Measurements from ENCODE around the gene AOPEP.
"Not testable (repeated sequence)": the region's sequence is repeated elsewhere in the genome, so short reads cannot be mapped to it uniquely, and the experiment has no call there.

AOPEP gene

DNA sequence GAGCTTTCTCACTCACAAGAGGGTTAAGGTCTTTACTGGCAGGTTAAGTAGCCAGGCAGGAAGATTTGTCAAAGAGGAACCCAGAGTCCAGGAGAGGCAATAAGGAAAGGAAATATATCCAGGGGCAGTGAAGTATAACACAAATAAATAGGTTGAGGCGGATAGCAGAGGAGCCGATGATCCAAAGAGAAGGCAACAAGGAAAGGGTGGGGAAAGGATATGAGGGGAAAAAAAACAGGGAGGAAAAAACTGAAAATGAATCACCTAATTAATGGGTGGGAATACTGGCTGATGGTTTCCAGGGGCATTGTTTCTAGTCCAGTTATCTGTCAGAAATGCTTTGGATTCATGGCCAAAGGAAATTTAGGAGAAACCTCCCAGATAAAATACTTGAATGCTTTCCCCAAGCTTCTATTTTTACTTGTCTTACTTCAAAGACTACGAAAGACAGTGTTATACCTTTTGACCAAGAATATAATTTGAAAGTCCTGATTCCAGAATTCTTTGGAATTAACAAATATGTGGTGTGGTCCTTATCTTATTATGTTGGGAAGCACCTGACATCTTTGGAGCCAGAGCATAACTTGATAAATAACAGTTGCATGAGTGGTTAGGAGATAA, 146.5 kb downstream of the AOPEP start:
- TF ChIP-seq, protein P1, sequence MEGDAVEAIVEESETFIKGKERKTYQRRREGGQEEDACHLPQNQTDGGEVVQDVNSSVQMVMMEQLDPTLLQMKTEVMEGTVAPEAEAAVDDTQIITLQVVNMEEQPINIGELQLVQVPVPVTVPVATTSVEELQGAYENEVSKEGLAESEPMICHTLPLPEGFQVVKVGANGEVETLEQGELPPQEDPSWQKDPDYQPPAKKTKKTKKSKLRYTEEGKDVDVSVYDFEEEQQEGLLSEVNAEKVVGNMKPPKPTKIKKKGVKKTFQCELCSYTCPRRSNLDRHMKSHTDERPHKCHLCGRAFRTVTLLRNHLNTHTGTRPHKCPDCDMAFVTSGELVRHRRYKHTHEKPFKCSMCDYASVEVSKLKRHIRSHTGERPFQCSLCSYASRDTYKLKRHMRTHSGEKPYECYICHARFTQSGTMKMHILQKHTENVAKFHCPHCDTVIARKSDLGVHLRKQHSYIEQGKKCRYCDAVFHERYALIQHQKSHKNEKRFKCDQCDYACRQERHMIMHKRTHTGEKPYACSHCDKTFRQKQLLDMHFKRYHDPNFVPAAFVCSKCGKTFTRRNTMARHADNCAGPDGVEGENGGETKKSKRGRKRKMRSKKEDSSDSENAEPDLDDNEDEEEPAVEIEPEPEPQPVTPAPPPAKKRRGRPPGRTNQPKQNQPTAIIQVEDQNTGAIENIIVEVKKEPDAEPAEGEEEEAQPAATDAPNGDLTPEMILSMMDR (IDR thresholded peaks at IDR 0.05; ENCODE audit: insufficient read depth, low read length, poor library complexity, severe bottlenecking), result no peak
- no peaks in the 10 kb centered on the region for H3K27me3 ChIP-seq (replicated peaks; ENCODE audit: control insufficient read depth, insufficient read depth, low read length)
- H3K36me3 ChIP-seq (ENCODE audit: control insufficient read depth, insufficient read depth, low read length), result no peaks in the 10 kb centered on the region
- H3K4me3 ChIP-seq (replicated peaks; ENCODE audit: low read depth, low read length), result no peak overlapping the region
- DNase-seq (ENCODE audit: extremely low read depth, insufficient read length), result no peak

DNA sequence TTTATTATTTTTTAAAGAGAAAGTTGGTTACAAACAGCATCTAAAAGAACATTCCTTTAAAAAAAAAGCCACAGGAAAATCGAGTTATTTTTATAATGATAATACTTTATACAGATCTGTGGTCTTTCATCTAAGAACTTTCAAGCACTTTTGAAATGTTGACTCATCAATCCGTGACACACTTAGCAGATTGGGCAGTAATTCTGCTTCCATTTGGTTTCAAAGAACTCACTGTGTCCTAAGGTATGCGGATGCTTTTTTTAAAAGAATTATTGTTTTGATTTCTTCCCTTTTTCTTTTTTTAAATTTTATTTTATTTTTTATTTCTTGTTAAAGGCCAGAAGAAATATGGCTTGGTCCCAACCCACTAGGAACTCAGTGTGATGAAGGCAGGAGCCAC, 147.8 kb downstream of the AOPEP start:
- TF ChIP-seq, protein P1 (IDR thresholded peaks at IDR 0.05; ENCODE audit: insufficient read depth, low read length, poor library complexity, severe bottlenecking), result no peak
- Histone ChIP-seq H3K4me3 (replicated peaks; ENCODE audit: low read depth, low read length) (no peak overlapping the region), H3K27me3 (replicated peaks; ENCODE audit: control insufficient read depth, insufficient read depth, low read length) (no peaks in the 10 kb centered on the region), H3K36me3 (ENCODE audit: control insufficient read depth, insufficient read depth, low read length) (no peaks in the 10 kb centered on the region)
- no peak for DNase-seq (ENCODE audit: extremely low read depth, insufficient read length)

DNA sequence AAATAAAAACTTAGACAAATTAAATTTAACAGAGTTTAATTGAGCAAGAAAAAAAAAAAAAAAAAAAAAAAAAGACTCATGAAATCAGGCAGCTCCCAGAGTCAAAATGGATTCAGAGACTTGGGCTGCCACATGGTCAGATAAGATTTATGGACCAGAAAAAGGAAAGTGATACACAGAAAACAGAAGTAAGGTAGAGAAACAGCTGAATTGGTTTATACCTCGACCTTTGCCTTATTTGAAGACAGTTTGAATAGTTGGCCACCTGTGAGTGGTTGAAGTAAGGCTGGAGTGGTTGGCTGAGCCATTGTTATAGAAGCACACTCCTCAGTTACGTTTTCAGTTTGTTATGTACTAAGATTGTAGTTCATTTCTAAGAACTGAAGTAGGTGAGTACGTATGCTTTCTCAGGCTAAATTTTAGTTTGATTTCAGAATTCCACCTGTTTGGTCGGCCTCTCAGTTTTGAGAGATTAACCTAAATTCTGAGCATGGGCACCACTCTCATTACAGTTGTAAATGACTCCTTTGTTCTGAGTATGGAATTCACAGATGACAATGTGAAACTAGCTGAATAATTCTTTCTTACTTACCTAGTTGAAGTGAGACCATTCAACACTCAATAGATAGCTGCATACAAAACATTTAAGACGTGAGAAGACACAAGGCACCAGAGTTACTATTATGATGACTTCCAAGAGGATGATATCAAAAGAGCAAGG, 149.0 kb downstream of the AOPEP start:
- H3K36me3 ChIP-seq (ENCODE audit: control insufficient read depth, insufficient read depth, low read length), result no peaks in the 10 kb centered on the region
- H3K4me3 ChIP-seq (replicated peaks; ENCODE audit: low read depth, low read length), result no peak overlapping the region
- H3K27me3 ChIP-seq (replicated peaks; ENCODE audit: control insufficient read depth, insufficient read depth, low read length), result no peaks in the 10 kb centered on the region
- TF ChIP-seq, protein P1 (IDR thresholded peaks at IDR 0.05; ENCODE audit: insufficient read depth, low read length, poor library complexity, severe bottlenecking), result no peak
- DNase-seq (ENCODE audit: extremely low read depth, insufficient read length), result peak; percentile 46

DNA sequence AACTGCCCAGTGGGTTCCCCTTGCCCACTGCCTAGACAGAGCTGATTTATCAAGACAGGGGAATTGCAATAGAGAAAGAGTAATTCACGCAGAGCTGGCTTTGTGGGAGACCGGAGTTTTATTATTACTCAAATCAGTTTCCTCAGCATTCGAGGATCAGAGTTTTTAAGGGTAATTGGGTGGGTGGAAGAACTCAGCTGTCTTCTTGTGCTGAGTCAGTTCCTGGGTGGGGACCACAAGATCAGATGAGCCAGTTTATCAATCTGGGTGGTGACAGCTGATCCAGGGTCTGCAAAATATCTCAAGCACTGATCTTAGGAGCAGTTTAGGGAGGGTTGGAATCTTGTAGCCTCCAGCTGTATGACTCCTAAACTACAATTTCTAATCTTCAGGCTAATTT, 152.3 kb downstream of the AOPEP start:
- not testable (repeated sequence) for H3K4me3 ChIP-seq (replicated peaks; ENCODE audit: low read depth, low read length); H3K27me3 ChIP-seq (replicated peaks; ENCODE audit: control insufficient read depth, insufficient read depth, low read length); DNase-seq (ENCODE audit: extremely low read depth, insufficient read length); H3K36me3 ChIP-seq (ENCODE audit: control insufficient read depth, insufficient read depth, low read length)

DNA sequence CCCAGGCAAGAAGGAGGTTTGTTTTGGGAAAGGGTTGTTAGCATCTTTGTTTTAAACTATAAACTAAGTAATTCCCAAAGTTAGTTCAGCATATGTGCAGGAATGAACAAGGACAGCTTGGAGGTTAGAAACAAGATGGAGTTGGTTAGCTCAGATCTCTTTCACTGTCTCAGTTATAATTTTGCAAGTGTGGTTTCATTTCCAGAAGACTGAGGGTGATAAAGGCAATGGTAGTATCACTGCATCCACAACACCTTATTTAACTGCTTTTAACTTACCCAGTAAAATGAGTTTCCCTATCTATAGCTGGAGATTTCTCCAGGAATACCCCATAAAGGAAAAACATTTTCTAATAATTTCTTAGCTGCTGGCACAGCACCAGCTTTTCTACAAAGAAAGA, 152.7 kb downstream of the AOPEP start:
- no peaks in the 10 kb centered on the region for H3K36me3 ChIP-seq (ENCODE audit: control insufficient read depth, insufficient read depth, low read length)
- TF ChIP-seq, protein P1 (IDR thresholded peaks at IDR 0.05; ENCODE audit: insufficient read depth, low read length, poor library complexity, severe bottlenecking), result no peak
- H3K4me3 ChIP-seq (replicated peaks; ENCODE audit: low read depth, low read length), result no peak overlapping the region
- no peaks in the 10 kb centered on the region for H3K27me3 ChIP-seq (replicated peaks; ENCODE audit: control insufficient read depth, insufficient read depth, low read length)
- DNase-seq (ENCODE audit: extremely low read depth, insufficient read length), result no peak

DNA sequence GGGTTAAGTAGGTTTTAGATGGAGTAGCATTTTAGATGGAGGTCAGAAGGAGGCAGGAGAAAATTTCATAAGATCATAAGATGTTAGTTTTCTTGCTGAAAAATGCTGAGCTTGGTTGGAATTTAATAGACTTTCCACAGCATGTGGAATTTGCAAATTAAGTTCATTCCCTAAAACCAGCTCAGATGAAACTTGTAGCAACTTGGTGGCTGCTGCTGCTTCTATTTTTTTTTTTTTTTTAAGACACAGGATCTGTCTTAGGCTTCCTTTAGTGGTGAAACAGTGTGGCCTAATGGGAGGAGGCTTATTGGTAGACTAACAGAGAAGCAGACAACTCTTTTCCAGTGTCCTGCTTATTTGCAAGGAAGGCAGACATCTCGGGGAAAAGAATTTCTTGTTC, 154.5 kb downstream of the AOPEP start:
- H3K4me3 ChIP-seq (replicated peaks; ENCODE audit: low read depth, low read length), result no peak overlapping the region
- no peaks in the 10 kb centered on the region for H3K36me3 ChIP-seq (ENCODE audit: control insufficient read depth, insufficient read depth, low read length)
- no peak for DNase-seq (ENCODE audit: extremely low read depth, insufficient read length)
- TF ChIP-seq, protein P1 (IDR thresholded peaks at IDR 0.05; ENCODE audit: insufficient read depth, low read length, poor library complexity, severe bottlenecking), result no peak
- no peaks in the 10 kb centered on the region for H3K27me3 ChIP-seq (replicated peaks; ENCODE audit: control insufficient read depth, insufficient read depth, low read length)

All from GM06990 (cell line).